GM19395 (cell line): ENCODE results near the gene MAP3K5.
"Not testable (repeated sequence)": the region's sequence is repeated elsewhere in the genome, so short reads cannot be mapped to it uniquely, and the experiment has no call there.

Source experiments
- ATAC-seq: cut with Tn5 transposase; IDR thresholded peaks from one replicate; pipeline ENCODE4 v1.9.1; 2021; ENCODE audit warnings: mild to moderate bottlenecking, moderate library complexity; ENCODE audit not compliant: unreplicated experiment

Gene MAP3K5

DNA sequence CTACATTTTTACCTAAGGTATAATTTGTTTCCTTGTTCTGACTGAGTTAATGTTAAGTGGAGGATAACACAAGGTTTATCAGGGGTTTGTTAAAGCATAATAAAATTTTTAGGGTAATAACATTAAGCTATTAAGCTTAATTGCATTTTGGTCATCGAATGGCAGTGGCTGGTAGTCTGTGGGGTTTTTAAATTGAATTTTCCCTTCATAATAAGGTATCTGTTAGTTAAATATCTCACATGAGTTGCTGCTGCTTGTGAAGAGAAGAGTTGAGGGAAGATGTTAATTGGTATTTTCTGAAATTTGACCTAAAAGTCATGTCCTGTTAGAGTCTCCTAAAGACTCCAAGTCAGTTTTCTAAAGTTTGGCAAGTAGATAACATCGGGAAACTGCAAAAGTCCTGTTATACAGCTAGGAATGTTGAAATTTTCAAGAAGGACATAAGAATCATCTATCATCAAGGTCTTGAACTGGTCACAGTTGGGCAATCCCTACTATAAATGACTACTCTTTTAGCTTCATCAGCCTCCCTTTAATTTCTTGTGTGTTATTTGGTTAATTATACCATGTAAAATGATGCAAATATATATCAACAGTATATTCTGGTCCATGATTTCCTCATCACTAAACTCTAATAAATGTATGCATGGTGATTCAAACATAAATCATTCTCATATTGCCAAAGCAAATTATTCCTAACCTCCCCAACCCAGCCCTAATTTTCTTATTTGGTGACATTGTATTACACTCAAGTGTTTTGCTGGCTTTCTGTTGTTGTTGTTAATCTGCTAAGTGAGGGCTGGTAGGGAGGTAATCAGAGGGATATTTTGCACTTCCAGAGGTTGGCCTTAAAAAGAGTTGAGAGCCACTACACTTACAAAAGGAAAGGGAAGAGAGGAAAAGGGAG lies 64.0 kb downstream of the MAP3K5 start:
- no peak for ATAC-seq

DNA sequence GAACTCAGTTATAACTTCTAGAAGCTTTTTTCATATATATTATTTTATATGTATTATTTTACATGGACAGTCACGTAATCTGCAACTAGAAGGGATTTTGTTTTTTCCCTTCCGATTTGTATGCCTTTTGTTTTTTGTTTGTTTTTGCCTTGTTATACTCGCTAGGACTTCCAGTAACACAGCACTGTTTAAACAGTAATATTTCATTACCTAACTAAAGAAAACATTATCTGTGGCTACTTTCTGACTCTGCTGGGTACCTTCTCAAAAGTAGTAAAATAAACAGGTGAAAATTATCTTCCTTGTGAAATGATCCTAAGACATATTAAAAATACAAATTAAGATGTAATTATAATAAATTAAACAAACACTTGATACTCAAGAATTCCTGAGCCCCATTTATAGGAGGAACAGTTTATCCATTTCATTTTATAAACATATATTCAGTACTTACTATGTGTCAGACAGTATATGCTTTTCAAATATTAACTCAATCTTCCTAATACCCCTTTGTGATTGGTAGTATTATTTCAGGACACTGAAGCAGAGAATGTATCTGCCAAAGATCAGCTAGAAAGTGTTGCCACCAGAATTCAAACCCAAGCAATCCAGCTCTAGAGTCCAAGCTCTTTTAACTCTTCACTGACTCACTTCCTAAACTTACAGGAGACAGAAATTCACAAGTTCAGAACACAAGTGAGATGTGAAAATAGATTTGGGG lies 65.3 kb downstream of the MAP3K5 start:
- ATAC-seq = no peak

DNA sequence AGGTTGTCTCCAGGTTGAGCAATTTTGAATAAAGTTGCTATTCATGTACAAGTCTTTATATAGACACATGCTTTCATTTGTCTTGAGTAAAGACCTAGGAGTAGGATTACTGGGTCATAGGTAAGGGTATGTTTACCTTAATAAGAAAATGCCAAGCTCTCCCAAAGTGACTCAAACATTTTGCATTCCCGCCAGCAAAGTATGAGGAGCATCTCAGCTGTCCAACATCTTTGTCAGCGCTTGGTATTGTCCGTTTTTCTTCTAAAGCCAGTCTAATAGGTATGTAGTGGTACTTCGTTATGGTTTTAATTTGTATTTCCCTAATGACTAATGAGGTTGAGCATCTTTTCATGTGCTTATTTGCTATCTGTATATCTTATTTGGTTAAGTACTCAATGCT lies 67.2 kb downstream of the MAP3K5 start:
- no peak for ATAC-seq

DNA sequence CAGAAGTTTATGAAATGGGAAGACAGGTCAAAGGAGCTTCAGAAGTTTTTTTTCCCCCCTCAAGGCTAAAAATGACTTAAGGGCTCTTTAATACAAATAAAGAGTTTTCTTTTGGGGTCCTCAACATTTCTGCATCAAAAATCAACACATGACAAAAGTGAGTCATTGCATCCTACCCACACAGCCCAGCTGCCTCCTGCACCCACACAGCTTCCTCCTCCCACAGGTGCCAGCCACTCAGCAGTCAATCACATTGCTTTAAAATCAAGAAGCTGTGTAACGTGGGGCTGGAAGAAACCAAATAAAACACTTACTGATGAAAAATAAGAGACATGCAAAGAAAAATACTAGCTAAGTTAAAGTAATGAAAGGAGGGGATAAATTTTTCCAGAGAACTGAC lies 68.5 kb downstream of the MAP3K5 start:
- no peak for ATAC-seq

DNA sequence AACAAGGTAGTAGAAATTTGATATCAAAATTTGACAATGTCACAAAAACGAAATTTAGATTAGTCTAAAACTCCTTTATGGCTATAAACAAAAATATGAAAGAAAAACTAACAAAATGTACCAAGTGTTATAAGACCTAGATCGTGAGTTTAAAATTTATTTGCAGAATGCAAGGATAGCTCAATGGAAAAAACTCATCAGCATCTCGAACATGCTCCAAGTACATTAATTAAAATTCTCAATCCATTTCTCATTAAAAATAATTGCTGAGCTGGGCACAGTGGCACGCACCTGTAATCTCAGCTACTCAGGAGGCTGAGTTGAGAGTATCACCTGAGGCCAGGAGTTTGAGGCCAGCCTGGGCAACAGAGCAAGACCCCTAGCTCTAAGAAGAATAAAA lies 70.8 kb downstream of the MAP3K5 start:
- no peak for ATAC-seq

DNA sequence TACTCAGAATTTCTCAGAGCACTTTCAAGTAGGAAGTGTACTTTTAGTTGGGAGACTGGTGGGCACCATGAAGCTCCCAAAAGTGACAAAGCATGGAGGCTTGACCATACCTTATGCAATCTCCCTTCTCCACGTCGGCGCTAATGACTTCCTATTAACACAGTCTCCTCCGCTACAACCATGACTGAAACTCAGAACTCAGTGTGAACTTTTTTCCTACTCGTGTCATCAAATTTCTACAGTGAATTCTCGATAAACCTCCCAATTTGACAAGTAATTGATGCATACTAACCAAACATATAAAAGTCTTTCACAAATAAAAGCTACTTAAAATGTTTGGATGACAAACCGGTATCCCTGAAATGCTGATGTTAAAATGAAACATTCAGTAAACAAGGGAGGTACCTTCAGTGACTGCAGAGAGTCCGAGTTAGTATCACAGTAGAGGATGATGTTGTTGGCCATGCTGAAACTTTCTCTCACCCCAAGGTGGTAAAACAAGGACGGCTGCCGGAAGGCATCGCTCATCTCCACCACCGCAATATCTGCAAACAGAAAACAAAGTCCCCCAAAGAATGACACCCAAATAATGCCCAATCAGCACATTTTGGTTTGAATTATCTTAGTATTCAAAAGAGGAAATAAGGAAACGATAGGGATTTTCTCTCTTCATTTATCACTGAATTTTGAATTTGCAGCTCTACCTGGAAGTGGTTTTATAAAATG lies 72.1 kb downstream of the MAP3K5 start:
- peak; percentile 68 for ATAC-seq

DNA sequence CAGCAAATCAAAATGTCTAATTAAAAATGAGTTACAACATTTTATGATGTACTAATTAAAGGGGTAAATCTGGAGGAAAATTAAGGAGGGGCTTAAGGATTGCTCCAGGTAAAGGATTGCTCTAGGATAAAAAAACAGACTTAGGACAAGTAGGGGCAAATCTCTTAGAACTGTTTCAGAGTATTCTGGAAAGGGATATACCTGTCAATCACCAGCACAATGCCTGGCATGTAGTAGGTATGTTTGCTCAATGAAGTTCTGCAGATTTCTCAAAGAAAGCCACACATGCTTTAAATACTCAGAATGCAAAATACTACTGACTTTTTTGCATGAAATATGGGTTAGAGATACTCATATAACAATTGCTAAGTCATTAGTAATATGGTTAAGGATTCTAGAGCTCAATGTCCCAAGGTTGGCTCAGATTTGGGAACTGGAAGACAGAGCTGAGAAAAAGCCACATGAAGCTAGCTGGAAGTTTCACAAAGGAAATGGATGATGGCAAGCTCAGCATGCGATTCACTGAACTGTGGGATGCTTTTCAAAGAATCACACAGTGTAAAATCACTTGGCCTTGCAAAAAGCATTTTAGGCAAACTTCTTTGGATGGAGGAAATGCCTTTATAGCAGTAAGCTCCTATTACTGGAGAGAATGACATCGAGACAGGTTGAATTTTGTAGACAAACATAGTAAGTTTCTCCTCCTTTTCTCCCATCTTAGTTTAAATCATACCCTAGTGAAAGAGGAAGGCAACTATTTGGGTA lies 72.8 kb downstream of the MAP3K5 start:
- peak; percentile 47 for ATAC-seq

DNA sequence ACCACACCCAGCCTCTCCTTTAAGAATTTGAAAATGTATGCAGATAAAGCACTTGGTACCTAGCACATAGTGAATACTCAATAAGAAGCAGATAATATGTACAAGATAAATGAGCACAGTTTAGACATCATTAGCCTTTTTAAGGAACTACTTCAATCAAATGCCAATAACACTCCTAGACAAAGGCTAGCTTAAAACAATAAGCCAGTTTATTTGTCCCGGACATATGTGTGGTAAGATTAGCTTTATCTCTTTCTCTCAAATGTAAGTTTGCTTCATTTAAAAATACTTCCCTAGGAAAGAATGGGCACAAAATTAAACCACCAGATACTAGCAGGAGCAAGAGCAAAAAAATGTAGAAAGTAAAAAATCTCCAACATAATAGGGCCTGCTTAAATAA lies 73.8 kb downstream of the MAP3K5 start:
- no peak for ATAC-seq

DNA sequence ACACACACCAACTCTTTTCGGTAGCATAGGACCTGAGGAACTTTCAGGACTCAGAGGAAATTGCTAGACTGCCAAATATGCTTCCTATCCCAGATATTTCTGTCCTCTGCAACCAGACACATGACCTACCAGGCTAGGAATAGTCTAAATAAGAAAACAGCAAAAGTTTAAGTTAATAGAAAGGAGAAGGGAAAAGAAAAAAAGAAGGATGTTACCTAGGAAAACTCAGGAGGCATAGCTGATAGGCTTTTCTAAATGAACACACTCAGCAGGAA lies 74.6 kb downstream of the MAP3K5 start:
- ATAC-seq = no peak

DNA sequence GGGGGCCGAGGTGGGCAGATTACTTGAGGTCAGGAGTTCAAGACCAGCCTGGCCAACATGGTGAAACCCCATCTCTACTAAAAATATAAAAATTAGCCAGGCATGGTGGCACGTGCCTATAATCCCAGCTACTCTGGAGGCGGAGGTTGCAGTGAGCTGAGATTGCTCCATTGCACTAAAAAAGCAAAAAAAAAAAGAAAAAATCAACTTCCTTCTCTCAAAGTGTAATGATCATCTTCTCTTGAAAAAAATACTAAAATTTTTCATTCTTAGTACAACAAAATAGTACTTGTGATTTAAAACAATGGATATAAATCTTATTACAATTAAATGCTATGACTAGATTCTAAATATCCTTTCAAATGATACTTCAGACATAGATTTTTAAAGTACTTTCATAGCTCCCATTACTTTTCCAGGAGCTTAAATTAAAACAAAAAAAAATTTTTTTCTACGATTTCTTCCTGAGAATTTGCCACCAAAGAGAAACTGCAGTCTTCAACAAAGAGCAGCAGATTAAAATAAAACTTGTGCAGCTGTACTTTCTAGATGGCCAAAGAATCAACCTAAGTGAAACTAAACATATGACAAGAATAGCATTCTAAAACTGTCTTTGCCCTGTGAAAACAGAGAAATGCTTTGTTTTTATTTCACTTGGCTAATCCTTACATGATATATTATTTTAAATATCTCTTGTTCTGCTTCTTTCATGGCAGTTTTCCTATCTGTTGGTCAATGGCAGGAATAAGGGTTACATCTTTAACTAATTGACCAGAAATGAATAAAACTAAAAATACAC lies 75.2 kb downstream of the MAP3K5 start:
- peak; percentile 48 for ATAC-seq

DNA sequence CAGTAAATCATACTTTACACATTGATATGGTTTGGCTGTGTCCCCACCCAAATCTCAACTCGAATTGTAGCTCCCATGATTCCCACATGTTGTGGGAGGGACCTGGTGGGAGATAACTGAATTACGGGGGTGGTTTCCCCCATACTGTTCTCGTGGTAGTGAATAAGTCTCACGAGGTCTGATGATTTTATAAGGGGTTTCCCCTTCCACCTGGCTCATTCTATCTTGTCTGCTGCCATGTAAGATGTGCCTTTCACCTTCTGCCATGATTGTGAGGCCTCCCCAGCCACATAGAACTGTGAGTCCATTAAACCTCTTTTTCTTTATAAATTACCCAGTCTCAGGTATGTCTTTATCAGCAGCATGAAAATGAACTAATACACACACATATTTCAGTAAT lies 79.6 kb downstream of the MAP3K5 start:
- not testable (repeated sequence) for ATAC-seq

DNA sequence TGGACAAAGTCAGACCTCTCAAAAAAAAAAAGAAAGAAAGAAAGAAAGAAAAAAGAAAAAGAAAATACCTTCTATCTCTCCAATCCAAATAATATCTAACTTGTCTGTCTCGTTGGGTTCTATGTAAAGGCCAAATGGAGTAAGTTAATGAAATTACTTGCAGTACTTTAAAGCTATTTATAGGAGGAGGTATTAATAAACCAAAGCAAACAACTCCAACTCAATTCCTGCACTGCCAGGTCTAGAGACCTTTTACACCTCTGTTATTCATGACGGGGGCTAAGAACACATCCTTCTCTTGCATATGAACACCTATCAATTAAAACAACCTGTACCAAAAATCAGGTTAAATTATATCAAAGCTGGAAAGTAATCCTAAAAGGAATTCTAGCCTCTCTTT lies 80.6 kb downstream of the MAP3K5 start:
- no peak for ATAC-seq

DNA sequence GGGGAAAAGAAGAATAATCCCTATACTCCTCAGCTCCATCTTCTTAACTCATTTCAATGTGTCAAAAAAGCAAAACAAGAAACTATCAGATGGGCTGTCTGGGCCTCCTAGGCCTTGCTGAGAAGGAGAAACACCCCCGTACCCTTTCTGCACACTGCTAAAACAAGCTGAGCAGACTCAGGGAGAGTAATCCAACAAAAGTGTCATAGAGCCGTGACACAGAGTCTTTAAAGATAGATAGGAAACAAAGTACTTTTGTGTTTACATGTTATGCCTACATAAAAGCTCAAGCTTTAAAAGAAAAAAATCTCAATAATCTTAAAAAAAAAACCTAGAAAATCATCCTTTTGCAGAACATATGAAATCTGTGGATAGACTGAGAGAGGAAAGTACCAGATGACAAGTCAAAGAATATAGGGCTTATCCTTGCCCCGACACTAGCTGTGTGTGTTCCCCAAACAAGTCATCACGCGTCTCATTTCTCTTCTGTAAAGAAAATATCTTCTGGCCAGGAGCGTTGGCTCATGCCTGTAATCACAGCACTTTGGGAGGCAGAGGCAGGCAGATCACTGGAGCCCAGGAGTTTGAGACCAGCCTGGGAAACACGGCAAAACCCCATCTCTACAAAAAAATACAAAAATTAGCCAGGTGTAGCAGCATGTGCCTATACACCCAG lies 81.3 kb downstream of the MAP3K5 start:
- ATAC-seq = no peak

DNA sequence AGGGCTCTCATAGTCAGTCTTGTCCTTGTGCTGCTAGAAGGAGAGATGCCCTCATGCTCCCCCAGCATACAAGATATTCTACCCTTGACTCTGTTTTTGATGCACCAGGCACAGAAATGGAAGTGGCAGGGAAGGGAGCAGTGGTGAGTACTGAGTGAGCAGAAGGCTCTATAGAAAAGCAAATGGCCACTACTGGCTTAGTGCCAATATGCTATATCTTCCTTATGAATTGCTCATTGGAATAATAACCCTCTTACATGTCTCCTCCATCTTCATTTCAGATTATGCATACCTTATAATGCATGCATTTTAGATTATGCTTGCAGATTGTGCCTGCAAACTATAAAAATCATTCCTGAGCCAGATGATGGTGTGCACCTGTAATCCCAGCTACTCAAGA lies 82.8 kb downstream of the MAP3K5 start:
- no peak for ATAC-seq

DNA sequence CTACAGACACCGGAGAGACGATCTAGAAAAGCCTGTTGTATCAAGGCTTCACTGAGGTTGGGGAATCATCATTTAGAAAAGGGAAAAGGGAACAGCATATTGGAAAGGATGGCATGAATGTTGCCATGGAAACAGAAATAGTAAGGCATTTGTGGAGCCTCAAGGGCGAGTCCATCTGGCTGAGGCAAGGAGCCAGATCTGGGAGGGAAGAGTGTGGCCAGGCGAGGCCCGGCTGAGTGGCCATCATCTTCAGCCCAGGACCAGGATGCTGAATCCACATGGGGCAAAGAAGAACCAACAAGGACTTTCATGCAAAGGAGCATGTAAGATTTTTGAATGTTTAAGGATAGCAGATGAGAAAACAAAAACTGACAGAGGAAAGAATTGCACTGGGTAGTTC lies 85.8 kb downstream of the MAP3K5 start:
- ATAC-seq = no peak

DNA sequence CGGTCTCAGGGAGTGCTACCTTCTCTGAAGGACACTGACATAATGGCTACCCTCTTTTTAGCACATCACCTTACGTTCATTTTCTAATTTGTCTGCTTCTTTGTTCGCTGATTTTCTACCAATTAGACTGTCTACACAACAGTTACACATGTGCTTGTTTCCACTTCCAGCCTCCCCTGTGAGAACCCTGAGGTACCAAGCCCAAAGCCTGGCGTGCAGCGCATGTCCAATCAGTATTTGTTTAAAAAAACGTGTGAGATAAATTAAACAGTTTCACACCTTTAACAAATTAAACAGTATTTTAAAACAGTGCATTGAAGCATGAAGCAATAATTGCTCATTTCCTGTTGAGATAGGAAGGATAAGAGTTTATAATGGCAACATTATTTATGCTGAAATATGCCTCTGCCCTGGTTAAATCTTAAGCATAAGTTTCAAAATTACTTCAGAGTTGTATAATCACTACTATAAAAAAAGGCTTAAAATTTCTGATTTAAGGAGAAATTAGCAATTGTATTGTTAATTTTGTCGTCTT lies 88.9 kb downstream of the MAP3K5 start:
- no peak for ATAC-seq

DNA sequence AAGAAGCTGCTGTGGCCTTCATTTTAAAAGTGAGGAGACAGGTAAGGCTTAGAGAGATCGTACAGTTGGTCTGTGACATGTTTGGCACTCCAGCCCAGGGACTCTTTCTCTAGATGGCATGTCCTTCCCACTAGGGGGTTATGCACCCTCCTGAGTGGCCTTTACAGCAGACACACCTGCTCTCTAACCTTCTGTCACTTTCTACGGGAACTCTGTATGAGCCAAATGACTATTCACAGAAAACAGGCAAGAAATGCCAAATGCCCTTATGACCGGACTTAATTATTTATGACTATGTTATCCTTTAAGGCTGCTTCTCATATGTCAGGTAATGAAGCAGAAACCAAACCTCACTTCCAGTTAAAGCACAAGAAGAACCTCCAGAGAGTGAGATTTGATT lies 91.2 kb downstream of the MAP3K5 start:
- no peak for ATAC-seq

DNA sequence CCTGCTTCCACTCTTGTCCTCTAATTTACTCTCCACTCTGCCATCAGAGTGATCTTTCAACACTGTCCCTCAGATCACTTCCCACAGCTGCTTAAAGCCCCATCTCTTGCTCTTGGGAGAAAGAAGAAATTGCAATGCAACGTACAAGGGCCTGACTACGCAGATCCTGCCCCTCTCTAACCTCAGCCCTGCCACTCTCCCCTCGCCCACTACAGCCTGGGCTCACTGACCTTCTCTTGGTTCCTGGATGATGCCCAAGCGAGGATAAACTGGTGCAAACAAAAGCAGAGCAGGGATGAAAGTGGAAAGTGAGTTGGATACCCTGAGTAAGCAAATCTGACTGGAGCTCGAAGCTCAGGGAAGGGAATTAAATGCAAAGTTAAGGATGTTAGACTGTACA lies 92.9 kb downstream of the MAP3K5 start:
- ATAC-seq = no peak

DNA sequence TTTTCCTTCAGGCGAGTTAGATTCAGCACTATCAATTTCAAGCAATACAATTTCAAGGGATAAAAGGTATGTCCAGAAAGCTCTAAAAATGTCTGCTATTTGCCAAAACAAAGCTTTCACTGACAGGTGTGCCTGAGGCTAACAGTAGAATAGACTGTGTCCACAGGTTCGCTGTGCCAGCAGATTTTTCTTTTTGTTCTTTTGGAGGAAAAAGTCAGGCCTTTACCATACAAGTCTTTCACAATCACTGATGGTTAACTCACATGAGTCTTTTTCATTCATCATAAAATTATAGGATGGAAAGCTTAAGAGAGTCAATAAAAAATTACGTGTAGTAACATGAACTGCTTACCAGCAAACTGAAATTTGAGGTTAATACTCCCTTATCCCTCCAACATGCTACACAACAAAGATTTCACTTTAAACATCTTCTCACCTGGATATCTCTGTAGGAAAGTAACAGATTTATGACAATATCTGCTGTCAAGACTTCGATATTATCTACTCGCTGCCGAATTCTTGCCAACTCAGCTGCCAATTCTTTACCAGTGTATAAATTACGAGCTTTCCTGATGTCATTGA lies 95.4 kb downstream of the MAP3K5 start:
- no peak for ATAC-seq
